CD4-positive, alpha-beta T cell treated with Interleukin-1 beta for 1 hour (primary cell): ENCODE measurements around the gene RICTOR.

Source experiments
- DNase-seq, 2 donors: peaks; one replicate each; pipeline ENCODE4 v3.0.0-alpha.2; 2020 to 2022

RICTOR gene

DNA sequence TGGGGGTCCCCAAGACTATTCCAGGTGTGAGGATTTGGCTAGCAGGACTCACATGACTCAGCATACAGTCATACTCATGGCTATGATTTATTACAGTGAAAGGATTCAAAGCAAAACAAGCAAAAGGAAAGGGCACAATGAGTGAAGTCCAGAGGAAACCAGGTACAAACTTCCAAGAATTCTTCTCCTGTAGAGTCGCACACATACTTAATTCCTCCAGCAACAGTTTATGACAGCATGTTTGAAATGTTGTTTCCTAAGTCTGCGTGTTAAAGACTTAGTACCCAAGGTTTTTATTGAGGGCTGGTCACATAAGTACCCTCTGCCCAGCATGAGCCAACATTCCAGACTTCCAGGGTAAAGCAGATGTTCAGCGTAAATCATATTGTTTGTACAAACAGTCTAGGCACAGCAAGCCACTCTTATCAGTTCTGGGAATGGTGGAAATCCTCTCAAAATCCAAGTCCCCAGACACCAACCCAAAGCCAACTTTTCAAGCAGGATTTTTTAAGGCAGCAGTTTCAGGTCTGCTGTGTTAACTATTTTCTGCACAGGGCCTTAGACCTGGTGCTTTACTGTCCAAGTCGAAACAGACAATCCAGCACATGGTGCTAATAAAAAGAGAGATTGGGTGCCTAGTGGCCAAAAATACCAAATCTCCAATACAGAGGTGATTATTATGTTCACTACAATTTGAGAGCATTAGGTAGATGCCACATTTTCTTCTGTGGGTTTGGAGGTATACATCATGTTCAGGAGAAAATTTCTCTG, 18.6 kb upstream of the RICTOR start:
- DNase-seq: no peak

DNA sequence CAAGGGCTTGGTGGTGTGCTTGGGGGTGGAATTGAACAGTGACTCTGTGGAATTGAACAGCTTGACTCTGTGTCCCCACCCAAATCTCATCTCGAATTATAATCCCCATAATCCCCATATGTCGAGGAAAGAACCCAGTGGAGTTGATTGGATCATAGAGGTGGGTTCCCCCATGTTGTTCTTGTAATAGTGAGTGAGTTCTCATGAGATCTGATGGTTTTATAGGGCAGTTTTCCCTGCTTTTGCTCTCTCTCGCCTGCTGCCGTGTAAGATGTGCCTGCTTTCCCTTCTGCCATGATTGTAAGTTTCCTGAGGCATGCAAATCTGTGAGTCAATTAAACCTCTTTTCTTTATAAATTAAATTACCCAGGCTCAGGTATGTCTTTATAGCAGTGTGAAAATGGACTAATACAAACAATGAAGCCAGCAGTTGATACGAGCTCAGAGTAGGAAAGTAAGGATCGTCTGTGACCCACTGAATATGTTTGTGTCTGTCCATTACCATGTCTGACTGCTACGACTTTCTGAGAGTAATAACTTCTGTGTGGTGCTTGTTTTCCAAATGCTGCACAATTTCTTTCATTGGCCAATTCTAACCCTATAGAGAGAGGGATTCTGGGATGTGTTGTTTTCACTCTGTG, 17.9 kb upstream of the RICTOR start:
- DNase-seq: no peak

DNA sequence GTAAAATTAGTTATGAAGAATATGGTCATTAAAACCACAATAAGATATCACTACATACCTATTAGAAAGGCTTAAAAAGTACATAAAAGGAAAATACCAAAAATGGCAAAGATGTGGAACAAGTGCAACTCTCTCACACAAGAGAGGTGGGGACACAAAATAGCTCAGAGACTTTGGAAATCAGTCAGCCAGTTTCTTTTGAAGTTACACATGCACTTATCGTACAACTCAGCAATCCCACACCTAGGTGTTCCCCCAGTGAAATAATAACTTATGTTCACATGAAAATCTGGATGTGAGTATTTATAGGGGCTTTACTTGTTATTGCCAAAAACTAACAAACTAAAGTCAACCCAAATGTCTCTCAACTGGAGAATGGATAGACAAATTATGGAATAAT, 9.8 kb upstream of the RICTOR start:
- DNase-seq: no peak

DNA sequence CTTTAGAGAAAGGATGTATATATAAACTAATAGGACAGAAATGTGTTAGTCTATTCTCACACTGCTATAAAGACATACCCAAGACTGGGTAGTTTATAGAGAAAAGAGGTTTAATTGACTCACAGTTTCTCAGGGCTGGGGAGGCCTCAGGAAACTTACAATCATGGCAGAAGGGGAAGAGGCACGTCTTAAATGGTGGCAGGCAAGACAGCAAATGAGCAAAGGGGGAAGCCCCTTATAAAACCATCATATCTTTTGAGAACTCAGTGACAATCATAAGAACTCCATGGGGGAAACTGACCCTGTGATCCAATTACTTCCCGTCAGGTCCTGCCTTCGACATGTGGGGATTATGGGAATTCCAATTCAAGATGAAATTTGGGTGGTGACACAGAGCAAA, 8.8 kb upstream of the RICTOR start:
- DNase-seq: no peak

DNA sequence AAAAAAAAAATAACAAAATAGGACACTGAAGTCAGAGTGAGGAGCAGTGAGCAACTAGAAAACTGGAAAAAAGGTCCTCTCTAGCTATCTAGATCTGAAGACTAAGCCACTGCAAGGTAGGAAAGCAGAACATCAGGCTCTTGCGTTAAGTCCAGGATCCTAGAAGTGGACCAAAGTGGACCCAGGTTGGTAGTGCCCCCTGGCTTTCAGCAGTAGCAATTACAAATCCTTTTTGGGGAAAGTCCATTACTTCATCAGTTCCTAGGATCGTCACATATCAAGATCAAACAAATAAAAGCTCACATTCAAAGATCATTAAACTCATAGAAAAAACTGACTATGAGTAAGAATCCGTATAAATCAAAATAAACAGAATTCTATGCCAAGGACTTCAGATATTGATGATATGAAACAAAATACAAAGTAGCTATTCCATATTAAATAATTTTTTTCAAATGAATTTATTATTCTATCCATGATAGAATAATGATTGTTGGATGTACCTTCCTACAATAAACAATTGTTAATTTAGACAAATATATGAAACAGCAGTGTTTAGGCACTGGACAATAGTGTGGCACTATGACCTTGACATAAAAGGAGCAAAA, 6.5 kb upstream of the RICTOR start:
- DNase-seq: peak; percentile 61 to 64

DNA sequence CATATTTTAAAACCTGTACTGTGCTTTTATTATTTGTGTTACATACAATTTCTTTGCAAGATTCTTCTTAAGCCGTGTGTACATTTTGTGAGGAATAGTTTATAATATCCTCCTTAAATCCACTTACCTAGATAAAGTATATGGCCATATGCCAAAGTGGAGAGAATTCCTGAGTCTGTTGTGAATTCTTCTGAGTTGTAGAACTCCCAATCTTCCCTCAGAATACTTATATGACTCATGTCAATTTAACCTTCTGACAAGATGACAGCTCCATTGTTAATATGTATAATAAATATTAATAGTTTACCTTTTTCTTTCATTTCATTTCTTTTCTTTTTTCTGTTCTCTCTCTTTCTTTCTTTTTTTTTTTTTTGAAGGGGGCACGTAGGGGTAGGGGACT, 6.0 kb upstream of the RICTOR start:
- DNase-seq: no peak

DNA sequence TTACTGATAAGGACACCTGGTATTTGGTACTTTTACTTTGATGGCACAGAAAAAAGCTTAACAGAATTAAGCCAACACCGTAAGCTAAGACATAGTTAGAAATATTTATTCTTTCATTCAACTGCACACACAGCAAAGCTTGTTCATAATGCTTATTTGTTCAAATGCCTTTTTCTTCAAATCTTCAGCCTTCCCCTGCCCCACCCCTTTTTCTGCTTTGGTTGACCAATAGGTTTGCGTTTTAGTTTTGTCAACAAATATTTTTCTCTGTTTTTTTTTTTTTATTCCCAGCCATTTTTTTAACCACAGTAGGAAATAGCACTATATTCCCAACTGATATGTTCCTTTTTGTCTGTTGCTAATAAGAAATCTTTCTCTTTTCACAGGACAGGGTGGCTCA, 4.9 kb upstream of the RICTOR start:
- no peak for DNase-seq

DNA sequence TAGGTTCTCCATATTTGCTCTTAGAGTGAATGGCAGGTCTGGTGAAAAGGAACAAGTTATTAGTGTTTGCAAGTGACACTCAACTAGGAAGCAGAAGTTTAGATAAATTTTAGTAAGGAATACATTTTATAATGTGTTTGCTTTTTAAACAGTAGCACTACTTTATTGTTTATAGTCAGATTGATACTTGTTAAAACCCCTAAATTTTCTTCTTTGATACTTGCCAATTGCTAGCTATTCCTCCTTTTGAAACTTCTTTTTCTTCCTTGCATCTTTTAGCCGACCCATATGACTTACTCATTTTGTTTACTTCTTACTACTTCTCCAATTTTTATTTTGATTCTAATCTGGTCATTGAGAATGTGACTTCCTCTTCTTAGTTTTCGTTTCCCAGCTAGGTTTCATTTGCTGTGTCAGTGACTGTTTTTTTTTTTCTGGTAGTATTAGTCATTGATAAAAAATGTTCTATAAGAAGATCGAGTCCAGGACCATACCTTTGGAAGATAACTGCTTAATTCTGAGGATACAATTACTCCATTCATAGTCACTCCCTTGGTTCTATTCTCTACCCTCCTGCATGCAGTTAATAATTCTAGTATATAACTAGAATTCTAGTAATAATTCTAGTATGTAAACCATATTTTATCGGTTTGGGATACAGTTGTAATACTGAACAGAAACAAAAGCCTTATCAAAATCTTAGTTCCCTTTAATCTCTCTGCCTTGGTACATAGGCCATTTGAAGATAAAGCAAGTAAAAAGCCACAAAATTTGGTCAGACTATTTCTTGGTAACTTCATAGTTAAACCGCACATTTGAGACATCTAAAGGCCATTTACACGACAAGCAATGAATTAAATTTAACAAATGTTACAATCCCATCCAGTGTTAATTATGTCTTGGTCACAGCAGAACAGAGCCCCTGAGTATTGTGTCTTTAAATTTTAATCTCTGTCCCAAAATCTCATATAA, 2.8 kb upstream of the RICTOR start:
- no peak for DNase-seq

DNA sequence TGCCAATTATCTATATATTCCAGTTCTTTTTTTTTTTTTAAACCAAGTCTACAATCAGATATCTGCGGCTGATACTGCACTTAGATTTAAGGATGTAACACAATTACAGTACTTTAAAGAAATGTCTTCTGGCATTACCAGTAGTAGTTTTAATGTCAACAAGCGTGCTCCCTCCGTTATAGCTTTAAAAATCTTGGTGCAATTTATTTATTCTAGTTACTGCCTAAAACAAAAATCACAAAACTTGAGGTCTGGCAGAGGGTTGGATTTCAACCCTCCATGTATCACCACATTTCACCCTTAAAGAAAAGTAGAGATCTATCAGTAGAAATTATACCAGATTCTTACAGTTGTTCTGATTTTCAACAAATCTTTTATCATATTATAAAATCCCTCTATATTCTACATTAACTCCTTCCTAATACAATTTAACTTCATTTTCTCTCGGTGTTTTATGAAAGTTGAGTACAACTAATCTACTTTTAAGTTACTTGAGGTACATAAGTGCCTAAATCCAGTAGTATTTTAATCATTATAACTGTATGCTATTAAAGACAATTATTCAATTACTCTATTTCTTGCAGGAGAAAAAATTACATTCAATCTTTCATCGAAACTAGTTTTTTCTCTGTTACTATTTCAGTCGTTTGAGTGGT, 2.0 kb upstream of the RICTOR start:
- DNase-seq: no peak

DNA sequence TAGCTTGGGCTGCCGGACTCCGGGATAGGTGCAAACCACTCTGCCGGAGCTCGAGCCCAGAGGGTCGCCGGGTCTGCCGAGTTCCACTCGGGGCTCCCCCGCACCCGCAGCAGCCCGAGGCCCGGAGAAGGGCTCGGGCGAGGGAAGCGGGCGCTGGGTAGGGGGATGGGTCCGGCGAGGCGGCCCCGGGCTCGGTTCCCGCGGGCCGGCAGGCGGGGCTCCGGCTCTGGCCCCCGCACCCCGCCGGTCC, 507 bp downstream of the RICTOR start:
- no peak for DNase-seq

DNA sequence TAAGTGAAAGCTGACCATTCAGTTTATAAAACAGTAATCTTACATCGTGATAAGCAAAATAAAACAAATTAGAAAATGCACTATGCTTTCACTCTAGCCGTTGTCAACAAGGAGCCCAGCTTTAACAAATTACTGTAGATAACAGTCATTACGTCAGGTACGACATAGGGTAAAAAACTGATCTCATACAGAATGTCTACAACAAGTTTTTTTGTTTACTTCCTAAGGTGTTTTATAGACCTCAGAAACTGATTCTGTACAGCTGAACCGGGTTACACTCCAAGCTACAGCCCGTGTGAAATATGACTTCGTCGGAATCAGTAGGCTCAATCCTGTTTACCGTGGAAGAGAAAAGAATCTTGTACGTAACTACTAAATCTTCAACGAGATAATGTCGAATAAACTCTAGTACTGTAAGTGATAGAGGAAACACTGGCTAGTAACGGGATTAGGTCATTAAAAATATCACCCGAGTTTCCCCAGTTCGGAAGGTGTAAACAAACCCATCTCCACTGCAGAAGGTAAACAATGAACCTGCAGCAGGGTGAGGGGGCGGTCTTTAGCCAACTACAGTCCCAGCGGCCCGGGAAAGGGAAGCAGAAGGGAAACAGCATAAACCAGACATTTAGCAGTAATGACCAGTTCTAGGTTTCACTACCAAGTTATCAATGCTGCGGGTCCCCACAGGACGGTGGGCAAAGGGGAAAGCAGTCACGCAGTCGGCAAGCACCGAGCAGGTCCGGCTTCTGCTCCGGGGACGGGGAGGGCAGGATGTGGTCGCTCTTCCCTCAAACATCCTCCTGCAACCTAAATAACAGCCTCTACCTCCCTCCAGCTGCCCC, 1.1 kb downstream of the RICTOR start:
- peak; percentile 59 to 70 for DNase-seq

DNA sequence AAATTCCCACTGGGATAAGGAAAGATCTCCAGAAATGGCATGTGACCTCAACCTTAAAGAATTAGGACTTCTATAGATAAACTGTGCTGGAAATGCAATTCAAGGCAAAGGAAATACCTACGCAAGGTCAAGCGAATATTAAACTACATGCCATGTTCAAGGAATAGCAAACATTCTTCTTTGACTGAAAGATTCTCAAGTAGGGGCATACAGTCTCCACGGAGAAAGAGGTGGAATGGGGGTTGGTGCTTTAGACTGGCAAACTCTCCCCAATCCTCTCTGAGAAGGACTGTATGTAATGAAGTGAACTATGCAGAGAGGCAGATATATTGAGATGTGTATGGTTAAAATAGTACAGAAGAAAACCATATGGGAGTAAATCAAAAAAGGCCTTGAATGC, 6.1 kb downstream of the RICTOR start:
- DNase-seq: no peak

DNA sequence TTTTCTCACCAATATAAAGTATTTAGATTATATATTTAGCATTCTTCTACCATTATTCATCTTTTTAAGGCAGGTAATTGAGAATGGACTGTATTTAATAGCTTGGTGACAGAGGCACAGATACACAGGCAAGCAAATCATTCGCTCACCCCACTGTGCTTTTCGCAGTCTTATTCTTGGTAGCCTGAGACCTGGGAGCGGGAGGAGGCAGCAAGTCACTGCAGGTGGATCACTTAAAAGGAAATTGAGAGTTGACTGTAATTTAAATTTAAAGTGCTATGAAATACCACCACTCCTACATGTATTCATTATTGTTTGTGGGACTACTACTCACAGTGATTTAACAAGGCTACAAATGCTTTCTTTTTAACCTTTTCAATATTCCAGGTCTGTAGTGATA, 9.7 kb downstream of the RICTOR start:
- DNase-seq: no peak

DNA sequence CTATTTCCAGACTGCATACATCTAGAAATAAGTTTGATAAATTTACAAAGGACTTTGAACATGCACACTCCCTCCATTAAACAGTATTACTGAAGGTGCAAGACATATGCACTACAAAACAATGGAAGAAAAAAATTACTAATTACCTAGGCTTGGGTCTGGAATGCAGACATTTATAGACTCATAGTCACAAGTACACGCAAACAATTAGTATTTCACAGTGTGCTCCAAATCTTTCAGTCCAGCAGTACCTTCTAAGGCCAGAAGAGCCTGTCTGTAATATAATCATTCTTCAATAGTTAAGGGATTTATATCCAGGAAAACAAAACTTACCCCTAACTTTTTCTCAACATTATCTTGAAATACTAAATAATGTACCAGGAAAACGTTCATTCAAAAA, 11.2 kb downstream of the RICTOR start:
- DNase-seq: no peak

DNA sequence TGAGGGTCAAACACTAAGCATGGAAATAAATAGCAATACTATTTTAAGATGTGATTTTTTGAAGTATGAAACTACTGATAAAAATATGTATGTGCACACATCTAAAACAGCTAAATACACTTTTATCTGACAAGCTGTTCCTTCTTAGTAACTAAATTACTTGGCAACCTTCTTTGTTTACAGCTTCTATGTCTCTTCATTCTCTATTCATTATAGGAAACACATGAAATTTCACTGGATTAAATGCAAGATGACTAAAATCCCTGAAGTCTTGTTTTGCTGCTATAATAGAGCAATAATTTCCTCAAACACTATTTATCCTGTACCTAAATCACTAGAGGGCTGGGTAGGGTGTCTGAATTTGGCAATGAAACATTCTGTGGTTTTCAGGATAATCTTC, 11.7 kb downstream of the RICTOR start:
- DNase-seq: no peak

DNA sequence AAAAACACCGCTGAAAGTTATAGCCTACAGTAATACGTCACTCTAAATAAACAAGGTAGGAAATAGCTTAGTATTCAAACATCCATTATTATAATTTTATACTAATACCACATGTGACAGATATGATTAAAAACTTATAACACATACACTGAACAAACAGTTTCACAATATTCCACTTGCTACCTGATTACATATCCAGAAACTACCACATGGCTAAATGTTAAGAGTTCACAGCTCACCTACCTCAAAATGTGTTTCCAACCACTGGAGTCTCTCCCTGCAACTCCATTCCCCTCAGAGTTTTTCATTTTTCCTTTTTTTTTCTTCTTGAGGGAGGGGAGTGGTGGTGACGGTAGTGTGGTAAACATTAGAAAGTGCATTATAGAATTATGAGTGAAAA, 12.1 kb downstream of the RICTOR start:
- DNase-seq: no peak

DNA sequence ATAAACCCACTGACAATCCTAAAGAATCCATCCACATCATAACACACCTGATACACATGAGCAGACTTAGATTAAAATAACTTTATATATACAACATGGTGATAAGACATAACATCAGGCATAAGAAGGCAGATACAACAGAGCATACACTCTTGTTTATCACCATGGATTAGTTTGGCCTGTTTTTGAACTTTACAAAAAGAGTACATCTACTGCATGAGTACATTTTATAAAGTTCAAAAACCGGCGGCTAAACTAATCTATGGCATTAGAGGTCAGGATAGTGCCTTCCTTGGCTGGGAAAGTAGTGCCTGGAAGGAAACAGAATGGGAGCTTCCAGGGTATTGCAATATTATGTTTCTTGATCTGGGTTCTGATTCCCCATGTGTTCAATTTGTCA, 15.1 kb downstream of the RICTOR start:
- no peak for DNase-seq

DNA sequence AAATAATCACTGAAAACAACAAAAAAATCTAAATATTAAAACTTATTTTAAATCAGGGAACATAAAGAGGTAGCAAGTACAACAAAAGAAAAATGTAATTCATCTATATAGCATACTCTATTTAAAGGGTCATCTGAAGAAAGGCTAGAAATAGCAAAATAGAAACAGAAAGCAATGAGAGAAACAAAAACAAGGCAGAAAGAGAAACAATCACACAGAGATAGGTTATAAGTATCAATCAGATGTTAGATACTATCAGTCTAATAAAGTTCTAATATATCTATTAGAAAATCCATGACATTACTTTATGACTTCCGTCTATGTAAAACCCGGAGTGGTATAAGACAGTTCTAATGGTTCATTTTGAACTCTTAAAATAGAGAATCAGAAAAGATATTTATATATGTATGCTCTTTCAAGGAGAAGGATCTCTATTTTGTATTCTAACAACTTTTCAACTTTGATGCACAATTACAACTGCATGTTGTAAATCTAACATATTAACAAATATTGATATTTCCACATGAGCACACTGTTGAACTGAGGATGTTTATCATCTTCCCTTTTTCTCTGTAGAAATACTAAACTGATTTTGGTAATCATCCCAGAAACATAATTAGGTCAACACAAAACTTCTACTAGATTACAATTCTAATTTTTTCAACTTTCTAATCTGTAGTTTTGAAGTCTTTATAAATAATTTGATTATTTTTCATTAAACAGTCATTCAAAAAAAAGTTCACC, 15.8 kb downstream of the RICTOR start:
- DNase-seq: no peak

DNA sequence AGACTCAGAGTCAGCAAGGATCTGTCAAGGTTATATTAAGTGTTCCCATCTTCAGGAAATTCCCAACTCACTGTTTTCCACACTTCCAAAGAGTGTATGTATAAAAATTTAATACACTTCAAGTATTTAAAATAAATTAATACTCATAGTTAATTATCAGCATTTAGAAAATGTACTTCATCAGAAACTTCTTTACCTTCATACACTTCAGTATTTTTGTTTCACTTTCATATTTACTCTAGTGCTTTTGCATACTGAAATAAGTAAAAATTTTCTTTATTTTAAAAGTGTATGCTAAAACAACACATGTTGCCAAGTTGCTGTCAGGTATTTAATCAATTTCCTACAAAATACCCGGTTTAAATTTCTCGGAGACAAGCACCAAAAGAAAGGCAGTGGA, 16.5 kb downstream of the RICTOR start:
- no peak for DNase-seq

DNA sequence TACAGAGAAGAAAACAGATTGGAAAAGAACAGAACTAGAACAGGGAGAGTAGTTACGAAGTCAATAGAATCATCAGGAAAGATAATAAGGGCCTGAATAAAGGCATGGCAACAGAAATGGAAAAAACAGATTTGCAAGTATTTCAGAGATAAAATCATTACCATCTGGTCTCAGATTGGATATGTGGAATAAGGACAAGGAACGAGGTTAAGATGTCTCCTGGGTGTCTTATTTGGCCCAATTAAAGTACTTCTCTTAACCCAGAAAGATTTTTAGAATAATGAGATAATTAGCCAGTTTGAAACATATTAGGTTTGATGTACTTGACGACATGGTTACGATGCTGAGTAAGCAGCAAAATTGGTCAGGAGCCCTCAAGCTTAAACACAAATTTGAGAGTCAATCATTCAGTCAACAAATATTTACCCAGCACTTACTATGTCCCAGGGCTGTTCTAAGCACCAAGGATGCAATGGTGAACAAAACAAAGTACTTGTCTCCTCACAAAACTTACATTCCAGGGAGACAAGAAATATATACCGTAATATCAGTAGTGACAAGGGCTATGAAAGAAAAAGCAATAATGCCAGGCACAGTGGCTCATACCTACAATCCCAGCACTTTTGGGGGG, 18.3 kb downstream of the RICTOR start:
- no peak for DNase-seq
